HFF-Myc (cell line): ENCODE data around the gene GALNS.
"Not testable (repeated sequence)": the region's sequence is repeated elsewhere in the genome, so short reads cannot be mapped to it uniquely, and the experiment has no call there.

ENCODE experiments used
- DNase-seq: peaks from one replicate; pipeline ENCODE4 v3.0.0-alpha.2; 2011; ENCODE audit warnings: low read depth; ENCODE audit errors: extremely low read depth
- H3K4me3 ChIP-seq: replicated peaks from 2 replicates; pipeline ENCODE4 v1.5.1; 2011; ENCODE audit warnings: low read depth, mild to moderate bottlenecking, control low read depth, low read length
- CTCF ChIP-seq: IDR thresholded peaks from 2 replicates; pipeline ENCODE4 v1.5.1; 2012; ENCODE audit warnings: mild to moderate bottlenecking, low read depth, low read length, control low read depth; ENCODE audit errors: missing control alignments

The GALNS gene

DNA sequence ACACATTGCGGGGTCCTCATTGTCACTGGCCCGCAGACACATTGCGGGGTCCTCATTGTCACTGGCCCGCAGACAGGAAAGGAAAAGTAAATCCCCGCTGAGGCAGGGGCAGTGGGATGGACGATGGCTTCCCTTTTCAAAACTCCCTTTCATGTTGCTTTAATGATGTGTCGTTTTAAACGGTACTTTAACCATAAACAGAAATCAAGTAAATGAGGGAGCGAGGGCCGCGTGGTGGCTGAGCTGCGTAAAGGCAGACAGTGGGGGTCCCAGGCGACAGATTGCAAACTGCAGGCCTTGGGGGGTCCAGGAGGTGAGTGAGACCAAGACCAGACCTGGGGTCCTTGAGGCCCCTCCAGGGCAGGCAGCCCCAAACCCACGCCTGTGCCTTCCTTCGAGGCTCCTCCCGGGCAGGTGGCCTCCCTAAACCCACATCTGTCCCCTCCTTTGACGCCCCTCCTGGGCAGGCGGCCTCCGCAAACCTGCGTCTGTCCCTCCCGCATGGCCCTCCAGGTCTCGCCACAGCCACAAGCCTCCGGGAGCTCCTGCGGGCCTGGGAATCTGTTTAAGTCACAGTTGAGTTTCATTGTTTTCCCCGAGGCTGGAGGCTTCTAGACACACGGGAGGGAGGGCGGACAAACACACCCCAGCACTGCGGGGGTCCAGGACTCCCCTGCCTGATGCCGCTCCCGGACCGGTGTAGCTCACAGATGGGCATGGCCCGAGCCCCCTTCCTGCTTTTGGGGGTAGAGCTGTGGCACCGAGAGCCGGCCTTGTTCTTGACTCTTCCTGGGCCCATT, 79.1 kb downstream of the GALNS start:
- no peak for DNase-seq
- no peak for TF ChIP-seq CTCF
- no peak overlapping the region for H3K4me3 ChIP-seq

GRCh38 chr16:88775825-88776224, 80.9 kb downstream of the GALNS start:
- no peak for TF ChIP-seq CTCF
- H3K4me3 ChIP-seq = no peak overlapping the region
- no peak for DNase-seq

DNA sequence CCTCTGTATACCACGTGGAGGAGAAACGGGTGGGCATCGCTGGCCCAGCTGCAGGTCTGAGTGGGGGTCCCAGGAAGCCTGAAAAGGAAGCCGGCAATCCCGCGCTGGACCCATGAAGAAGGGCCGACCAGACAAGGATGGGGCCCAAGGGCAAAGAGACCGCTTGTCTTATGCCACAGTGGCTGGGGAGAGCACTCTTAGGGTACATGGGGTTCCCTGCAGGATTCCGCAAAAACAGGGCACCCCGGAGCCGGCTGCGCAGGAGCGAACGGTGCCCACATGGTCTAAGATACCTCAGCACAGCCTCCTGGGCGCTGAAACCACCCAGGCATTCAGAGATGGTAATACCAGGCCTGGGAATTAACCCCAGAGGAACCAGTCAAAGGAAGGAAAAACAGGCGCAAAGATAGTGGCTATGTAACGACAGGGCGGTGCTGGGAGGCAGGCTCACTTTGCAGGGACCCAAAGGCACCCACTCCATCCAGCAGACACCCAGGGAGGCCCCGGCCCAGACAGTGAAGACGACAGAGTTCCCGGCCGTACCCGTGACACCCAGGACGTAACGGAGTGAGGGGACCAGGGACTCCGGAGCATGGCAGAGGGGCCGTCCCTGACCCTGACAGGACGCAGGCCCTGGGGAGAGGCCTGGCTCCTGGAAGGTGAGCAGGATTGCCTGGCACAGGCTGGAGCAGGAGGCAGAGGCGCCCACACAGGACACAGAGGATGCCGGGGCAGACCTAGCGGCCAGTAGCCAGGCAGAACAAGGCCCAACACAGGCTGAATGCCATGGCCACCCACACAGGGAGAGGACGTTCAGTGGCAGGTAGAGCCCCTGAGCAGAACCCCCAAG, 82.0 kb downstream of the GALNS start:
- DNase-seq = no peak
- H3K4me3 ChIP-seq = no peak overlapping the region

DNA sequence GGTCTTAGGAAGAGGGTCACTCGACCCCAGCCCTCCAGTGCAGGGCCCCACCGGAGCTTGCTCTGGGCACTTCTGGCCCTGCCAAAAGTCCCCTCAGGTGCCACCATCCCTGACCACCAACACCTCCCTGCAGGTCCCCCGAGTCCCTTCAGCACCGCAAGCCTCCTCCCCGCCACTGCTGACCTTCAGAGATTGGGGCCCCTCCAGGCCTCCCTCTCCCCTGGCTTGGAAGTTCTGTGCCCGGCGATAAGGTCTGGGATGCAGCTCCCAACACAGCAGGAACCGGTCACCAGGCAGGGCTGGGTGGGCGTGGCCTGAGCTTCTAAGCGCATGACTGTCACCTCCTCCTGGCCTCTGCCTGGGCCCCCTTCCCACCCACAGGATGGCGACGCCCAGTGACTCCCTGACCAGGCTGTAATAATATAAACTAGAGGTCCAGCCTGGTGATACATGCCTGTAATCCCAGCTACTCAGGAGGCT, 82.9 kb downstream of the GALNS start:
- DNase-seq = peak; percentile 54
- no peak for TF ChIP-seq CTCF
- peak overlapping the region; percentile 34 for H3K4me3 ChIP-seq

More for the DNA sequence above, 82.0 kb downstream of the GALNS start:
- no peak for TF ChIP-seq CTCF

DNA sequence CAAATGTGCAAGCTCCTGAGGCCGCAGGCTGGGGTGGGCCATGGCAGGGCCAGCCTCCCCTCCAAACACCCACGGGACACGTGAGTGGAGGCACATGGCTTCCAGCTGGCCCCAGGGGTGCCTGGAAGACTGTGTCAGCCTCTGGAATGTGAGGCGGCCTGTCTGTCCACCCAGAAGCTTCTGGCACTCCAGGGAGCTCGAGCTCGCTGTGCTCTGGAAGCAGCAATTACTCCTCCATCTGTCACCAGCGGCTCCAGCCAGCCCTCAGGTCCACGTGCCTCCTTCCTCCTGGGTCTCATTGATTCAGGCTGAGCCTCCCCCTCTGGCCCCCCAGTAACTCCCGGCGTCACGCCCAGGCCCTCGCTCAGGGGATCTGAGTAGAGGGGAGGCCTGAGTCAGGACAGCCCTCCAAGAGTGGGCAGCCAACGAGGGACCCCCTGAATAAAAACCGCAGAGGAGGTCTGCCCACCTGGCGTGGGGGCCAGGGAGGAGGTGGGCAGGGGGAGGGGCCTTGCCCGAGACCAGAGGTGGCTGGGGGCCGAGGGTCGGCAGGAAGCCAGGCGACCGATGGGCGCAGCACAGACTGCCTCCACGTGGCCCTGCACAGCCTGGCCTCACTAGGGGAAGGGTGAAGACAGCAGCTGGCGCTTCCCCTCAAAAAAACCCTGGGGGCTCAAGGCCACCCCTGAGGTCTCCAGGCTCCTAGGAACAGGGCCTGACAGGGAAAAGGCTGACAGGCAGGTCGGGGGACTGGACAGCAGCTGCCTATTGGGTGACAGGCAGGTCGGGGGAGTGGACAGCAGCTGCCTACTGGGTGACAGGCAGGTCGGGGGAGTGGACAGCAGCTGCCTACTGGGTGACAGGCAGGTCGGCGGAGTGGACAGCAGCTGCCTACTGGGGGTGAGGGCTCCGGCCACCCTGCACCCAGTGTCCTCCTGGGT, 83.6 kb downstream of the GALNS start:
- peak; percentile 86 for DNase-seq
- peak overlapping the region; percentile 34 for H3K4me3 ChIP-seq
- no peak for TF ChIP-seq CTCF

- H3K4me3 ChIP-seq, DNase-seq: not testable (repeated sequence)
Measured at GRCh38 chr16:88771781-88772180, 85.0 kb downstream of the GALNS start.
